ENCODE results near the gene KLF7.

GRCh38 chr2:207154556-207155510, 10.9 kb downstream of the KLF7 start:
- TF ChIP-seq, protein P1, sequence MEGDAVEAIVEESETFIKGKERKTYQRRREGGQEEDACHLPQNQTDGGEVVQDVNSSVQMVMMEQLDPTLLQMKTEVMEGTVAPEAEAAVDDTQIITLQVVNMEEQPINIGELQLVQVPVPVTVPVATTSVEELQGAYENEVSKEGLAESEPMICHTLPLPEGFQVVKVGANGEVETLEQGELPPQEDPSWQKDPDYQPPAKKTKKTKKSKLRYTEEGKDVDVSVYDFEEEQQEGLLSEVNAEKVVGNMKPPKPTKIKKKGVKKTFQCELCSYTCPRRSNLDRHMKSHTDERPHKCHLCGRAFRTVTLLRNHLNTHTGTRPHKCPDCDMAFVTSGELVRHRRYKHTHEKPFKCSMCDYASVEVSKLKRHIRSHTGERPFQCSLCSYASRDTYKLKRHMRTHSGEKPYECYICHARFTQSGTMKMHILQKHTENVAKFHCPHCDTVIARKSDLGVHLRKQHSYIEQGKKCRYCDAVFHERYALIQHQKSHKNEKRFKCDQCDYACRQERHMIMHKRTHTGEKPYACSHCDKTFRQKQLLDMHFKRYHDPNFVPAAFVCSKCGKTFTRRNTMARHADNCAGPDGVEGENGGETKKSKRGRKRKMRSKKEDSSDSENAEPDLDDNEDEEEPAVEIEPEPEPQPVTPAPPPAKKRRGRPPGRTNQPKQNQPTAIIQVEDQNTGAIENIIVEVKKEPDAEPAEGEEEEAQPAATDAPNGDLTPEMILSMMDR (conservative IDR thresholded peaks at IDR 0.05; ENCODE audit: low read depth, low read length) = no peak
- no peak for TF ChIP-seq EZH2phosphoT487 (IDR thresholded peaks at IDR 0.05; ENCODE audit: borderline replicate concordance, low read length)
- no peak for TF ChIP-seq EZH2 (IDR thresholded peaks at IDR 0.05; ENCODE audit: low read length, unreplicated experiment)

Measured in PC-3 (cell line).